MM.1S (cell line): Measurements from ENCODE around the gene KLRC1.

Experiments used
- CTCF ChIP-seq: fragments of 300-600 bp; sonication (generic); IDR thresholded peaks from 2 replicates; pipeline ENCODE4 v1.5.1; 2016; ENCODE audit warnings: antibody characterized with exemption, low read length, mixed read lengths
- EZH2 ChIP-seq: fragments of 300-600 bp; sonication (generic); optimal IDR thresholded peaks from 2 replicates; pipeline ENCODE3; 2017; ENCODE audit warnings: low read depth, mild to moderate bottlenecking, antibody characterized with exemption, low read length, mixed read lengths

GRCh38 chr12:10456856-10457255 lies 3.7 kb upstream of the KLRC1 start:
- TF ChIP-seq CTCF (no peak), EZH2 (no peak)
